ENCODE measurements around the gene IL18R1.

Gene IL18R1

GRCh38 chr2:102367331-102367971, 11.9 kb downstream of the IL18R1 start:
- H3K4me3 ChIP-seq (ENCODE audit: low read depth, low read length) = no peak overlapping the region
- no peak for TF ChIP-seq CTCF (IDR thresholded peaks at IDR 0.05; ENCODE audit: low read depth, low read length, missing control alignments)
- in situ Hi-C loops (cut with HindIII; ENCODE audit: low sequenced_read_pairs) = no loop called here
- no peak for DNase-seq (ENCODE audit: low read depth)

DNA sequence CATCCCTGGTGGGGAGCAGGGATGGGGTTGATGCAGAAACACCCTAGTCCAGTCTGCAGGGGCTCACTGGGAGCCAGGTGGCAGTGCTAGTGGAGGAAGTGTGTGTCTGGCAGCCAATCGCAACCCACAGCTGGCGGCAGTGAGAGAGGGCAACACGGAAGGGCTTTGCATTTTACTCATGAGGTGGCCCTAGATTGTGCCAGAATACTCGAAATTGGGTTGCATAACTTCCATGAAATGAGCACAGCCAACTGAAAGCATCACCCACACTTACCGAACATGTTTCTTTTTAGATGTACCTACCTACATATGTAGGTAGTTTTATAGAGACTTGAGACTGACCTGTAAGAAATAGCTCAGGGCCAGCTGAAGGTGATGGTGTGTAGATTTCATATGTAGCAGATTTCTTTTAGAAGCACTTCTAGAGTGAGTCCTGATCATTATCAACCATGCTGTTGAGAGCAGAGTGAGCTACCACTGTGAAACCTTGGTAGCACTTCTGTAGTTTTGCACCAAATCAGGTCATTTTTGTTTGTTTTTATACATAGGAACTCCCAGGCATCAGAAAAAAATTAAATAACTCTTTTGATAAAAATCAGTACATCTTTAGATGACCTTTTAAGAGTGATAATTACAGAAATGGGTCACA, 13.0 kb downstream of the IL18R1 start:
- no peak for DNase-seq (ENCODE audit: low read depth)
- H3K4me3 ChIP-seq (ENCODE audit: low read depth, low read length) = no peak overlapping the region
- no peak for TF ChIP-seq CTCF (IDR thresholded peaks at IDR 0.05; ENCODE audit: low read depth, low read length, missing control alignments)

DNA sequence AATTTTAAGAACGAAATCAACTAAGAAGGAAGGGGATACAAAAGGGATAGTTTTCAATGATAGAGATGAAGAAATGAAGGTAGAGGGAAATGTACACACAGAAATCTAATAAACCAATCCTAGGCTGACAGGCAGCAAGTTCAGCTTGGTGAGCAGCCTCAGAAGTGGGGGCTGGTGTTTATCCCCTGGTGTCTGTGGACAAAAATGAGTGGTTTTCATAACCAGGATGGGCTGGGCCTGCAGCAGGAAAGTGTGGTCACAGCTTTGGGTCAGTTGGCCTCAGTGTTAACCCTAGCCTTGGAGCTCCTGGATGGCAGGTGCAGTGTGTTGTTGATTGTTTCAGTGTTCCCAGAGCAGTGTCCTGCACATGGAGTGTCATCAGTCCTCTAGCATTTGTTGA, 14.3 kb downstream of the IL18R1 start:
- no peak overlapping the region for H3K4me3 ChIP-seq (ENCODE audit: low read depth, low read length)
- in situ Hi-C loops (cut with HindIII; ENCODE audit: low sequenced_read_pairs) = no loop called here
- no peak for TF ChIP-seq CTCF (IDR thresholded peaks at IDR 0.05; ENCODE audit: low read depth, low read length, missing control alignments)
- DNase-seq (ENCODE audit: low read depth) = no peak

More for the DNA sequence above, 13.0 kb downstream of the IL18R1 start:
- in situ Hi-C loops (cut with HindIII; ENCODE audit: low sequenced_read_pairs) = no loop called here

- in situ Hi-C loops (cut with HindIII; ENCODE audit: low sequenced_read_pairs) = no loop called here
- DNase-seq (ENCODE audit: low read depth) = no peak
- no peak for TF ChIP-seq CTCF (IDR thresholded peaks at IDR 0.05; ENCODE audit: low read depth, low read length, missing control alignments)
- no peak overlapping the region for H3K4me3 ChIP-seq (ENCODE audit: low read depth, low read length)
Observed at GRCh38 chr2:102376052-102376591, 20.5 kb downstream of the IL18R1 start.

- no peak for TF ChIP-seq CTCF (IDR thresholded peaks at IDR 0.05; ENCODE audit: low read depth, low read length, missing control alignments)
- DNase-seq (ENCODE audit: low read depth) = no peak
- in situ Hi-C loops (cut with HindIII; ENCODE audit: low sequenced_read_pairs) = no loop called here
- H3K4me3 ChIP-seq (ENCODE audit: low read depth, low read length) = no peak overlapping the region
Observed at GRCh38 chr2:102383722-102384121, 28.1 kb downstream of the IL18R1 start.

DNA sequence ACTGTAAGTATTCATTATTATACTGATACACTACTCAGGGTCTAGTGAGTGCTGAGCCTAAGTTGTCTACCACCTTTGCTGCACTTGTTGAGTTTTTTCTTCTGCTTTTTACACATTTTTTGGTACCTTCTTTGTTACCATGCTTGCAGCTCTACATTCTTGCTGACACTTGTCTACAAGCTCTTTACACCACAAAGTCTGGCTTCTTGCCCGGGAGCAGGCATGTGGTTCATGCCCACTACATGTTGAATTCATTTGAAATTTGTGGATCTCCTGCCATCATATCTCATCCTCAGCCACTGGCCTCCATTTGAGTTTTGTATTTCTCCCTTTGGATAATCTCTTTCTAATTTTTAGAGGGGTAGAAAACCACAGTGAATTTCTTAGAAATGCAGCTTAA, 29.9 kb downstream of the IL18R1 start:
- in situ Hi-C loops (cut with HindIII; ENCODE audit: low sequenced_read_pairs) = no loop called here
- H3K4me3 ChIP-seq (ENCODE audit: low read depth, low read length) = no peak overlapping the region
- no peak for DNase-seq (ENCODE audit: low read depth)
- TF ChIP-seq CTCF (IDR thresholded peaks at IDR 0.05; ENCODE audit: low read depth, low read length, missing control alignments) = no peak
